ENCODE data around the gene METTL16.

Gene METTL16

DNA sequence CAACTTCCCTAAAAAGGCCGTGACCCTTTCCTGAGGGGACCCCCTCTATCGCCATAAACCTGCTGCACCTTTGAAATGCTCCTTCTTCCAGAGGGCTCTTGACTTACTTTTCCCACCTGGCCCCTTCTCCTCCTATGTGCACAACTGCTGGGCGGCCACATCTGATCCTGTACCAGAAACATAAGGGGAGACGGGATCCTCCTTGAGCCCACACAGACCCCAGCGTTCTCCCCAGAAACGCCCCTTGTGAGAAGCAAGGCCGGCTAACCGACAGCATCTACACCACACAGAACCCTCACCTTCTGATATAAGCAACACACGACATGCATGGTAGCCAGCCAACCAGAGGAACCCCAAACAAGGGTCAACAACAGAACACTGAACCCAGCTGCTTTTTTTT lies 96.6 kb downstream of the METTL16 start:
- no peak for DNase-seq (ENCODE audit: low read depth in 2 of 2)

DNA sequence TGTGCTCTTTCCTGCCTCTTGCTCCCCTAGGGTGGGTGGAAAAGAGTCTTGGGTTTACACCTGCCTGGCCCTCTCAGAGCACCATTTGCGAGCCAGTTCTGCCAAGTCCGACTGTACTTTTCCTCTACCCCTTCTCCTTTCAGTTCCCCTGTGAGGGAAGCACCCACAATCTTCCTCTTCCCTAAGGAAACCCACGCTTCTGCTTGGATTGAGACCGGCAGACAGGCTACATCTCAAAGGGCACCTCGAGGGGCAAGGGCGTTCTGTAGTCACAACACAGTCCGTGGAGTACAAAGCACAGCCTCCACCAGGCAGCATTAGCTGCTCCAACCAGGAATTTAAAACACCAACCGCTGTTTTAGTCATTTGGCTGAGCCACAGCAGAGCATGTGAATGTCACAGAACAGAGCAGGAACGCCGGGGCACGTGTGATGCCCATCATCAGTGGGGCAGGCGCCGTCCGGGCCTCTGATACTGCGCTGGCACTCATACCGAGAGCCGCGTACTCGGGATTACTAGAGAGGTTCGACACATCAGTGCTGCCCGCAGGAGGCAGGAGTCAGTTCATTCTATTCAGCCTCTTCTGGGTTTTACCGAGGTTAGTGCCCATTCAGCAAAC lies 97.1 kb downstream of the METTL16 start:
- DNase-seq (ENCODE audit: low read depth in 2 of 2) = no peak

DNA sequence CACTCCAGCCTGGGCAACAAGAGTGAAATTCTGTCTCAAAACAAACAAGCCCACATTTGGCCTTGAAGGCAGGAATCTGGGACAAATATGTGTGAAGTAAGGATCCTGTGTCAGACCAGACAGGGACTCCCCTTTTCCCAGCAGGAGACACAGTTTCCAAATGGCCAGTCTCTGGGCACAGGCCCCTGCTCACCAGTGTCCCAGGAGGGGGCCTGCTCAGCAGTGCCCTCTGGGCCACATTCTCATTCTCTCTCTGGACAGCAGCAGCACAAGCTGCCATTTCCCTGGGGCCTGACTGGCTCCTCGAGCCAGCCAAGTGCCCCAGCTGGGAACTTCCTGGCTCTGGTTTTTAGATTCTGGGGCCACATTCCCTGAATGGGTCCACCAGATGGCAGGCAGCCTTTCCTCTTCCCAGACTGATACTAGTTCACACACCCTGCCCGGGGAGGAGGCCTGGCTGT lies 99.1 kb downstream of the METTL16 start:
- no peak for DNase-seq (ENCODE audit: low read depth in 2 of 2)

DNA sequence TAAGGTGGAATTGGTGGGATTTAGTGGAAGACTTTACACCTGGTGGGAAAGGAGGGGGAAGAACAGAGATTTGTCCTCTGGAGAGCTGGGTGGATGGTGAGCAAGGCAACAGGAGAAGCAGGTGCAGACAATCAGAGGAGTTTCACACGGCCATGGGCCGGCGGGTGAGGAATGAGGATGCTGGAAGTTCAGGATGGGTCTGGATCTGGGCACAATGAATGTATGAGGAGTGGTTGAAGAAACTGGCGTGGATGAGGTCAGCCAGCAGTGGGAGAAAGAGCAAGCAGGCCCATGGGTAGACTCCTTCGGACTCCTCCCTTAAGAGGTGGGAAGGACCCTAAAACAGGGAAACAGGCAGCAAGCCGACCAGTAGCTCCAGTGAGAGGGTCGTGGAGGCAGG lies 100.7 kb downstream of the METTL16 start:
- DNase-seq (ENCODE audit: low read depth in 2 of 2) = no peak

DNA sequence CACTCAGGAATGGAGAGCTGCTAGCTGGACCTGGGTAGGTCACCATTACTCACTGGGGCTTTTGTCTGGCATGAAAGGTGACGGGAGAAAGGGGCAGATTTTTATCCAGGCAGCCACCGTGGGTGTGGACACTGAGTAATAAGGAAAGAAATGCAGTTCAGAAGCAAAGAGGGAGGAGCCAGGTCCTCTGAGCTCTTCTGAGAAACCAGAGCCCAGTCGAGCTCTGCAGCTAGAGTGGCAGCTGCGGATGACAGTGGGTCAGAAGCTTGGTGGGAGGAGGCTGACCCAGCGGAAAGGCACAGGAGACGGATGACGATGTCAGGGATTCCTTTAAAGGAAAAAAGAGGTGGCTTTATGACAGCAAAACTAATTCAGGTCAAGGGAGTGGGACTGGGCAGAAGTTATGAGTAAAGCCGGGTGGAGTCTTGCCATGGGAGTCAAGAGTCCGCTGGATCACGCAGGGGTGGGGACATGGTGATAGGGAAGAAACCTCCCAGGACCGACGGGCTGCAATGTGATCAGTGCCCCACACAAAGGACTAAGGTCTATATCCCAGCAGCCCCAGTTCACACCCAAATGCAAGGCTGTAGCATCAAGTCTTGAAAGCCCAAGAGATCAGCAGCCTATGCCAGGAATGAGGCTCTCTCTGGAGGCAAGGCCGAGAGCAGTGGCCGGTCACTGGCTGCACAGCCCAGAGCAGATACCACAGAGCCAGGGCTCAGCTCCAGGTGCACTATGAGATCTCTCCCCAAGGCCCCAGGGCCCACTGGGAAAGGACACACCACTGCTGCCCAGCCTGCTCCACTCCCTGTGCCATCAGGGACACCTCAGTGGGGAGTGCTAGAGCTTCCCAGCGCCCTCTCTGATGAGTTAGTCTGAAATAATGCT lies 104.5 kb downstream of the METTL16 start:
- no peak for DNase-seq (ENCODE audit: low read depth in 2 of 2)

DNA sequence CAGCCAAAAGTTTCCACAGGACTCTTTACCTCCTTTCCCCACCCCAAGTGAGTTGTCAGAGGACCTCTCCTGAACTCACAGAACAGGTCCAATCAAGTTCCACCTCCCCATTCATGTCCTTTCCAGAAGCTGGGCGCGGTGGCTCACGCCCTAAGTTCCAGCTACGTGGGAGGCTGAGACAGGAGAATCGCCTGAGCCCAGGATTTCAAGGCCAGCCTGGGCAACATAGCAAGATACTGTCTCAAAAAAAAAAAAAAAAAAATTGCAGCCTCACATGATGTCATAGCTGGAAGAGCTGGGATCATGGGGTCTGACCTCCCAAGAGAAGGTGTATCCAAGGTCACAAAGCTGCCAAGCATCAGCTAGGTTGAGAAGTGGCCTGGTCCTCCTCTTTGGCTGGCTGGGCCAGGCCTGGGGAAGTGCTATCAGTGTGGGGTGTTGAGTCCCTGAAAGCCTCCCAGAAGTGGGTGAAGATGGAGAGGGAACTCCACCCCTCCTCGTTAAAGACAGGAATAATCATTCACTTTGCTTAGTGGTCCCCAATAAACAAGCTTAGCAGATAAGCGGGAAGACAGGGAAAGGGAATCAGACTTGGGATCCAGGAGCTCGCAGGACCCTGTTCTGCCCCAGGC lies 105.3 kb downstream of the METTL16 start:
- no peak for DNase-seq (ENCODE audit: low read depth in 2 of 2)

DNA sequence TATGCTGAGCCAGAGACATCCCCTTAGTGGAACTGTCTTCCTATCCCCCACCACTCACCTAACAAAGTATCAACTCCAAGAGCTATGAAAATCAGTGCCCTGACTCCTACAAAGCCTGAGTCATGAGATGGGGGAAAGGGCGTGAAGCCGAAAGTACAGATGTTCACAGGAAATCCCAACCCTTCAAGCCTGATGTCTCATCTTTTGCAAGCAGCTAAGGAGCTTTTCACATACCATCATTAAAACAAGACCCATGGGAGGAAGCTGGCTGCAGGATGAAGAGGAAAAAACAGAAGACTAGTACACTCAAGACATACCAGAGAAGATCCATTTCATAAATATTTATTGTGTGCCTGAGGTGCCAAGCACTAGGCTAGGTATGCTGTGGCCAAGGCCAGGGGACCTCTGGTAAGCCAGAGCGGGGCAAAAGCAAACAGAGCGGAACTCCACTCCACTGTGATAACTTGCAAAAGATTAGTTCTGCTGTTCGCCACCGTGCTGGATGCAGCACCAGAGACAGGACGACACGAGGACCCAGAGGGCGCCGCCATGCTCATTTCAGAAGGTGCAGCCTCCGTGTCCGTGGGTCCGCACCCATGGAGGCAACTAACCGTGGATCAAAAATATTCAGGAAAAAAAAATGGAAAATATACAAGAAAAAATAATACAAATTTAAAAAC lies 106.3 kb downstream of the METTL16 start:
- DNase-seq (ENCODE audit: low read depth in 2 of 2) = no peak

DNA sequence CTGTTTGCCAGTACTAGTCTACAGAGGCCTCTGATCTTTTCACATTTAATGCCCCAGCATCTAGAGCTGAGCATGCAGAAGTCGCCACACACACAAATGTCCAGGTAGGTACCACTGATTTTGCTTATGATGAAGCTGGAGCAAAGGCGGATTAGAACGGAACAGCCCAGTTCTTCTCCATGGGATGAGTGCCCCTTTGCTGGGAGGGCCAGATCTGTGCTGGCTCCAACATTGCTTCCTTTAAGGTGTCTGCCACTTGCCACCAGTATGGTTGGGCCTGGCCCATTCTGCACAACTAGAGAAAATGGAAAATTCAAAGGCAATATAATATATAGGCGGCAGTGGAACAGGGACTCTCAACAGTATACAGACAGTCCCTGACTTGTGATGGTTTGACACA lies 108.6 kb downstream of the METTL16 start:
- DNase-seq (ENCODE audit: low read depth in 2 of 2) = no peak

DNA sequence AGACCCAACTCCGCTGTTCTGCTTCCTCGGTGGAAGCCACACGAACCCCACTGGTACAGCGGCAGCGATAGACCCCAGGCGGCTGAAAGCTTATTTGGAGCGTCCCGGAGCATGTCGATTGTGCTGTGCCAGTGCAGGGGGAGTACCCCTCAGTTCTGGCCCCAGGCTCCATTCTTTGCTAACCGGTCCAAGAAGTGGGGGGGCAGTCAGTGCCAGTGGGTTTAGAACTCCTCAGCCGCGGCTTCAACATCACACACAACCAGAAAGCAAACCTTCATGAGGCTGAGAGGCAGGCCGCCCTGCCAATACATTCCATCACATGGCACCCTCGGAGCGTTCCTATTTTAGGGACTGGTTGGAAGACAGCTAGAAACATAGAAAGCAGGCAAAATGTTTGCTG lies 109.1 kb downstream of the METTL16 start:
- DNase-seq (ENCODE audit: low read depth in 2 of 2) = no peak

DNA sequence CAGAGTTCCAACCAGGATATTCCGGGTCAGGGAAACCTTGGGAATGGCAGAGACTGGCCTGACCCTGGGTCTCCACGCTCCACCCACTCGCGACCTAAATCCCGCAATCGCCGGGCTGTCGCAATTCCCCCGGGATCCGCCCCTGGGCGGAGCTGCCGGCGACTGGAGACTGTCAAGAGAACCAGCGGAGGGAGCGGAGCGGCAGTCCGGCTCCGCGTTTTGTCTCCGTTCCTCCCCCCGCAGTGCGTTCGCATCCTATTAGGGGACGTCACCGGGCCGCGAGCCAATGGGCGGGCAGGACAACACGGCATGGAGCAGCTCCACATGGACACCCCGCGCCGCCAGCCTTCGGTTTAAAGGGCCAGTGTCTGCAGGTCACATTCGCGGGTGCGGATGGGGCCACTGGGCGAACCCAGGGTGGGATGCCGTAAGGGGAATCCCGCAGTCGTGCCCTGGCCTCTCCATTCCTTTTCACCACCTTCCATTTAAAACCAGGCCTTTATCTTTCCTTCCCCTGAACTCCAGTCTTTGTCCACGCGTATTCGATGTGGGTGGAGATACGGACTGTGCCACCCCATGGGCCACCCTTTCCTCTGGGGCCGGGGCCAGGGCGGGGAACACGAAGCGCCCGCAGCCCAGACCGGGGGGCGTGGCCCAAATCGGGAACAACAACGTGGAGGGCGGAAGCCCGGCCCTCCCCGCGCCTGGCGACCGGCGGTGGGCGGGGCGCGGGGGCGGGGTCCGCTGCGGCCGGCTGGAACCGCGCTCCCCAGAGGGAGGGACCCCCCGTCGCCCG lies 110.1 kb downstream of the METTL16 start:
- DNase-seq (ENCODE audit: low read depth in 2 of 2) = peak; percentile 95 to 96

DNA sequence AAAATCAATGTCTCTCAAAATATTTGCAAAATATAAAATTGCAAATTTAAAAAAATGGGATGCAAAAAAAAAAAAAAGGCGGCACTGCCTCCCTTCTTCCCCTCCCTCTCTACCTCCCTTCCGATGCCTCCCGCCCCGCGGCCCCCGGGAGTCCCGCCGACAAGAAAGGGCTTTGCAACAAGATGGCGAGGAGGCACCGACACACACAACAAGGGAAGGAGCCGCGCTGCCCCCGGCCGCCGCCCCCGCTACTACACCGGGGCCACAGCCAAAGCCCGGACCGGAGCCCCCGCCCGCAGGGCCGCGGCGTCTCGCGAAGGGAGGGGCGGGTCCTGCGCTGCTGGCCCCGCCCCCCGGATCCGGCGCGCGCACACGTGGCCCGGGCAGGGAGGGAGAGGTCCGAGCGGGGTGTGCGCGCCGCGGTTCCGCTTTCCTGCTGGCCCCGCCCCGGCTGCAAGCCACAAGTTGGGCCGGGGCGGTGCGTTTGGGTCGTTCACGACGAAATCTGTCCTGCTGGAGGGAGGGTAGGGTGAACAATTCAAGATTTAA lies 110.7 kb downstream of the METTL16 start, which contains the start of gene MNT:
TSS of gene MNT (minus strand) at position 184 of the 549 bp plus-strand sequence. CDS start 348 bp downstream, outside the sequence.
- DNase-seq (ENCODE audit: low read depth in 2 of 2) = peak; percentile 82 to 92

DNA sequence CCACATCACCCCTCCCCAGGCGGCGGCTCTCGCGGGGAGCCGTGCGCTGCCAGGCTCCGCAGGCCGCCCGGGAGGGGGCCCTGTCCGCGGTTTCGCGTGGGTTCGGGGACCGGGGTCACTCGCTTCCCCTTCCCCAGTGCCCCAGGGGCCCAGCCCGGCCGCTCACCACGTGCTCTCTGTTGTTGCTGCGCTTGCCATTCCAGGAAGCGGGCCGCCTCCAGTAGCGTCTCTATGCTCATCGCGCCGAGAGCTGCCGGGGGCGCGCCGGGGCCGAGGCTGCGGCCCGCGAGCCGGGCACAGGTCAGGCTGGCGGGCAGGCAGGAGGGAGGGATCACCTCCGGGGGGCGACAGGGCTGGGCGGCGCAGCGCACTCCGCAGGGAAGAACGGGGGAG lies 111.2 kb downstream of the METTL16 start:
- DNase-seq (ENCODE audit: low read depth in 2 of 2) = no peak

DNA sequence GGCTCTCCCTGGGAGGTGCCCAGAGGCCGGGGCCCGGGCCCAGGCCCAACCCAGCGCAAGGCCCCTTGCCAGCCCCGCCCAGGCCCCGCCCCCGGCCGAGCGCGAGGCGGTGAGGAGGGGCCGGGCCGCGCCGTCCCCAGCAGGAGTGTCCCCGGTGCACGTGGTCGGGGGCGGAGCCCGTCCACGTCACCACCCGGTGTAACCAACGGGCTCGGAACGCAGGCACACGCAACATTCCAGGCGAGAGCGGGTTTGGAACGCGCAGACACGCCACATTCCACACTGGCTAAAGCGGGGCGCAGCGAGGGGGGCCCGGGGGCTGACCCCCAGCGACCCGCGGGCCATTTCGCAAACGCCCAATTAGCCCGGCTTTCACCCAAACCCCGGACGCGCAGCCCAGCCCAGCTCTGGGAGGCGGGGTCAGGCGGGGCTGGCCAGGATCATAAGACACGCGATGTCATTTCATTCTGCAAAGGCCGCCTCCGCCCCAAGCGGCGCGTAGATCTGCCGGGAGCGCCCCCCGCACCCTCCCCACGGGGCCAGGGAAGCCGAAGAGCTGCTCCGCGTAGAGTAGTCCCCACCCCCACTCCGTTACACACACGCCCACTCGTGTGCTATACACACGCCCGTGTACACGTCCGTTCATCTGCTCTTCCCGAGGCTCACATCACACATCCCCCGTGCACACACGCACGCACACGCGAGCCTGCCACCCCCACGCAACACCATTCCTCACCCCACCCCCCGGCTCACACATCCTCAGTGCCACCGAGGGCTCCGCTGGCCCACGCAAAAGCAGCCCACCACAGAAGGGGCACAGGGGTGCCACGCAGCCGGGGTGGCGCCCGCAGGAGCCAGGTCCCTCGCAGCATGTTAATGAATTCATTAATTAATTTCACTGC lies 111.9 kb downstream of the METTL16 start:
- peak; percentile 79 to 90 for DNase-seq (ENCODE audit: low read depth in 2 of 2)

DNA sequence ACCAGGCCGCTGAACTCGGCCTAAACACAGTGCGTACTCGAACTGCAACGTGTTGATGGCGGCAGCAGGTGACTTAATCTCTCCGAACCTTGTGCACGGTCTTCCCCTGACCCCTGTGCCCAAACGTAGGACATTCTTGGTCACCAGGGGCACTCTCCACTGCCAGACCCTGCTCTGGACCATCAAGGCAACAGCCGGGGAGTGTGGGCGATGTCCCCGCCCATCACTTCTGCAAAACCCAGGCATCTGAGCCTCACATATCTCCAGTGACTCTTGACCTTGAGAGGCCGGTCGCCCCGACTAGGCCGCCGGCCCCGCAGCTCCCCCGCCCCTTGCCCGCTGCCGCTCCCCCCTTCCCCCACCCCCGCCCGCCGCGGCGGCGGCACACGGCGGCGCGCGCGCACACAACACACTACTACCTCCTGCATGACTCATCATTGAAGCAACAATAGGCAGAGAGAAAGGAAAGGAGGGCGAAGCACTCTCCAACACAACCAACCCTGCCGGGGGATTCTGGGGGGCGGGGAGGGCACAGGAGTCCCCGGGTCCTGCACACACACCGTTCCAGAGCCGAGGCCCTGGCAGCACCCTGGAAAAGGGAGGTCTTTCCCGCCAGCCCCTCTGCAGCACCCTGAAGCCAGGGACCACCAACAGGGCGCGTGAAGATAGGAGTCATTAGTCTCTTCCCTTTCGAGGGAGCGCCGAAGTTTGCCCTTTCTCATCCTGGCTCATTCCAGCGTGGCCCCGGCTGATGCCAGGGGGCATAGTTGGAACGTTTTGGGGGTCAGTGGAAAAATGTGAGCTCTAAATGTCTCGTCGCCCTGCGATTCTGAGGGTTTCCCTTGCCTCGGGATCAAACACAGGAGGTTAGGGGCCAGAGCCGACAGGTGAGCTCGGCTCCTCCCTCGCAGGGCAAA lies 112.8 kb downstream of the METTL16 start:
- peak in 1 of 2 donors; percentile 30 for DNase-seq (ENCODE audit: low read depth in 2 of 2)

DNA sequence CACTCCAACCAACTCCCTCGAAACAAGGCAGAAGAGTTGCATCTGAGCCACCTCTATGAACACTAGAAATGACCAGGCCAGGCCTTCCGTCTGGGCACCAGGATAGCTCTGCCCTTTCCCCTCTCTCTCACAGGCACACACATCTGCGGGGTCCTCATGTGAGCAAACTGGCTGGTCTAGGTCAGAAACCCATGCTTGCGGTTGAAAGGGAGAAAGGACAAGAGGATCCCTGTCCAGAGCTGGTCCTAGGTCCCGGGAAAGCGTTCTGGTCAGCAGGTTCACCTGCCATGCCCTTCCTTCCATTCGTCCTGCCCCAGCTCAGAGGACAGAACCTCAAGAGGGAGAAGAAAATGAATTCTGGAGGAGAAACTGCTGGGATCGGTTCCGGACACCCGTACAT lies 113.5 kb downstream of the METTL16 start:
- no peak for DNase-seq (ENCODE audit: low read depth in 2 of 2)

DNA sequence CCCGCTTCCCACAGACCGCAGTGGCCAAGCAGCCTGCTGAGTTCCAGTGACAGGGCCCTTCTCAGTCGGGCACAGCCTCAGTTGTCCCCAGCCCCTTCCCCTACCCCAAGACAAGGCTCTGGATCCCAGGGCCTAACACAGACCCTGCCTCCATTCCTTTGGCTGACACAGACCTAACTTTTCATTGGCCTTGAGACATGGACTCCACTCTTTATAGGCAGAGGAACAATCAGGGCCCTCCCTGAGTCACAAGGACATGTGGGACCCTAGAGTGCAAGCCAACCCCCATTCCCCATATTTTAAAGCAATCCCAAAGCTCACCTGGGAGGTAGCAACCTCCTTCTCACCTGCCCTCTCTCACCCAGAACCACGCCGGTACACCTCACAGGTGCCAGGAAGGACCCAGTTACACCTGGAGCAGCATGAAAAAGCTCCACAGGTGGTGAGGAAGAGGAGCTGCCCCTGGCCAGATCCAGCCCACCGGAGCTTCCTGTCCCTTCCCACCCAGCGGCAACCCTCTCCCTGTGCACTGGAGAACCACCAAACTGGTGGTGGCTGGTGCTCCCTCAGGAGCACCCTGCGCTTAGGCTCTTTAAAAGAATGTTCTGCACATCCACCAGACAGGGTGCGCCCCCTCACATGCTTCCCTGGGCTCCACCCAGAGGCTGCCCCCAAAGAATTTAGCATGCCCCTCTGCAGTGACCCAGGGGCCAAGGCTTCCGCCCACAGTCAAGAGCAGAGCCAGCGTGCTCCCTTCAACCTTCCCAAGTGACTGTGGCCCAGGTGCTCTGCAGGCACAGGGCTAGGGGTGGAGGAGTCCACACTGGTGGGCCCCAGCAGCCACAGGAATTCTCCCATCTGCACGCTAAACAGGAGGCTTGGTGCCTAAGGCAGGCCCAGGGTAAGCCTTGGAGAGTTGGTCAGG lies 114.2 kb downstream of the METTL16 start:
- DNase-seq (ENCODE audit: low read depth in 2 of 2) = no peak

DNA sequence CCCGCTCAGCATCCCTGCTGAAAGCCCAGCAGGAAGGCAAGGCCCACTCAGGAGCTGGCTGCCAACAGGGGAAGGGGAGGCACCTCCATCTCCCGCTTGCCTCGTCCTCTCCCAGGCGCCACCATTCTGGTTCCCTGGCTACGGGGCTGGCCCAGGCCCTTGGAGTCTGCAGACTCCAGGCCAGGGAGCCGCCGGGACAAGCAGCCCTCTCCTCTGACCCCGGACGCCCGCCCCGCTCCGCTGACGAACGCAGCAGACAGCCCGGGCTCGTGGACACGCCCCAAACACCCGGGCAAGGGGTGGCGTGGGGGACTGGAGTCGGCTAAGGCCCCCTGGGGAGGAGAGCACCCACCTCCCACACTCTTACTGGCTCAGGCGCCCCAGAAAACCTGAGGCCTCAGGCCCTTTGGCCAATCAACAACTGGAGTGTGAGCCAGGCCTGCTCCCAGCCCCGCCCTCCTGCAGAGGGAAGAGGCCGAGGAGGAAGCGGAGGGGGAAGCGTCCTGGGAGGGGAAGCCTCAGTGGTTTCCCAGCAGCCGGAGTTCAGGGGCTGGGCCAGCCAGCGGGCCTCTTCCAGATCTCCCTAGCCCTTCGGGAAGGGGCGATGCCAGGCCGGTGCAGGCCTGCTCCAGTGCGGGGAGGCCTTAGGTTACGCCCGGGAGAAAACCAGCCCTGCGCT lies 115.0 kb downstream of the METTL16 start:
- no peak for DNase-seq (ENCODE audit: low read depth in 2 of 2)
